Endometrium (tissue), 2 donors: Measurements from ENCODE around the gene PTPN21.

ENCODE experiments used
- FAIRE-seq: peaks from 2 replicates; lab custom pipeline; 2012; peaks lifted over from hg19 to GRCh38; lab: Jason Lieb, UNC
- donor health status: control.
- donor health status: control.

PTPN21 gene

GRCh38 chr14:88554457-88555286 lies at the start of gene PTPN21:
Gene PTPN21, minus strand, starts transcription at chr14:88555007. Its CDS starts 4,590 bp downstream, at chr14:88550417.
- no peak for FAIRE-seq

GRCh38 chr14:88604212-88604611 lies 49.4 kb upstream of the PTPN21 start:
- no peak for FAIRE-seq

- no peak for FAIRE-seq
Measured at GRCh38 chr14:88599761-88600439, 45.1 kb upstream of the PTPN21 start.

- FAIRE-seq = peak; percentile 84
Measured at GRCh38 chr14:88599326-88599725, 44.5 kb upstream of the PTPN21 start.

- no peak for FAIRE-seq
Measured at GRCh38 chr14:88598097-88598675, 43.4 kb upstream of the PTPN21 start.

GRCh38 chr14:88597601-88598000 lies 42.8 kb upstream of the PTPN21 start:
- no peak for FAIRE-seq

- no peak for FAIRE-seq
Measured at GRCh38 chr14:88597038-88597437, 42.2 kb upstream of the PTPN21 start.

GRCh38 chr14:88592031-88592430 lies 37.2 kb upstream of the PTPN21 start:
- no peak for FAIRE-seq

GRCh38 chr14:88590173-88590572 lies 35.4 kb upstream of the PTPN21 start:
- no peak for FAIRE-seq

- no peak for FAIRE-seq
Measured at GRCh38 chr14:88588081-88588480, 33.3 kb upstream of the PTPN21 start.

GRCh38 chr14:88584451-88584850 lies 29.6 kb upstream of the PTPN21 start:
- FAIRE-seq = no peak

GRCh38 chr14:88576222-88576621 lies 21.4 kb upstream of the PTPN21 start:
- no peak for FAIRE-seq

GRCh38 chr14:88572117-88572516 lies 17.3 kb upstream of the PTPN21 start:
- FAIRE-seq = no peak

- no peak for FAIRE-seq
Measured at GRCh38 chr14:88568196-88568595, 13.4 kb upstream of the PTPN21 start.

- no peak for FAIRE-seq
Measured at GRCh38 chr14:88565427-88565826, 10.6 kb upstream of the PTPN21 start.

GRCh38 chr14:88563845-88564244 lies 9.0 kb upstream of the PTPN21 start:
- no peak for FAIRE-seq

GRCh38 chr14:88562831-88563686 lies 8.3 kb upstream of the PTPN21 start, which contains the start of gene ZC3H14:
Gene ZC3H14, plus strand, starts transcription at chr14:88563037. Its CDS starts 97 bp downstream, at chr14:88563134.
- FAIRE-seq = no peak

GRCh38 chr14:88562532-88562830 lies 7.7 kb upstream of the PTPN21 start:
- no peak for FAIRE-seq

GRCh38 chr14:88559852-88560251 lies 5.0 kb upstream of the PTPN21 start:
- FAIRE-seq = no peak

- no peak for FAIRE-seq
Measured at GRCh38 chr14:88556581-88556980, 1.8 kb upstream of the PTPN21 start.

- FAIRE-seq = no peak
Measured at GRCh38 chr14:88553886-88554456, 836 bp downstream of the PTPN21 start.

- no peak for FAIRE-seq
Measured at GRCh38 chr14:88552876-88553275, 1.9 kb downstream of the PTPN21 start.
